K562 (cell line): ENCODE data around the gene CDK14. TPM values are rescaled to one million over a fixed set of nuclear protein-coding genes. Genes with fewer than 3 reads are reported as not detected.

Source experiments
- ATAC-seq: fragments of 200-7000 bp; cut with Tn5 transposase; 3 replicates; pipeline ENCODE4 v1.9.1; 2020; ENCODE audit warnings: moderate library complexity
- BruUV-seq: library from RNA; stranded (reverse); fragments of 400-500 nt; replicated peaks from 2 replicates; lab custom pipeline; 2021; lab: Mats Ljungman, UMichigan
- CTCF ChIA-PET: fragments of 300-600 bp; formaldehyde crosslinking; extraction: SDS; loops from one replicate; lab custom pipeline; 2021; ENCODE audit warnings: low intra/inter-chr PET ratio; lab: Yijun Ruan, JAX
- POLR2A ChIA-PET: fragments of 300-600, 350-650 bp; sonication (Branson Sonifier 250); formaldehyde crosslinking; extraction: SDS; loops from one replicate; lab custom pipeline; 2021; ENCODE audit warnings: antibody characterized with exemption, inconsistent platforms; lab: Yijun Ruan, JAX
- DNase-seq, 4 experiments: peaks; one replicate each; pipeline versions ENCODE4 v3.0.0 to v3.0.0-alpha.2; 2011 to 2018; ENCODE audit warnings: low spot score in 3 of 4, mixed read lengths in 3 of 4; ENCODE audit errors: extremely low read depth in 1 of 4
- FAIRE-seq: peaks from 2 replicates; lab custom pipeline; 2011; peaks lifted over from hg19 to GRCh38; lab: Jason Lieb, UNC
- H2AFZ ChIP-seq: 2 replicates; pipeline ENCODE4 v1.6.0; 2011; ENCODE audit warnings: low read depth, low read length, control low read depth, inconsistent platforms
- H3K27ac ChIP-seq: fragments of 200-600 bp; 3 replicates; pipeline ENCODE4 v1.8.0; 2011; ENCODE audit warnings: low read depth, mild to moderate bottlenecking, control low read depth, inconsistent platforms, low read length, moderate library complexity, mixed read lengths; ENCODE audit errors: extremely low read depth
- H3K27me3 ChIP-seq, 2 experiments: fragments of 300-600 bp in 1 of 2; 2 replicates in 1 of 2; 3 replicates in 1 of 2; pipeline versions ENCODE4 v1.6.0 to v1.8.0; 2011; ENCODE audit warnings: inconsistent platforms in 2 of 2, low read length in 2 of 2, mild to moderate bottlenecking in 1 of 2, mixed read lengths in 1 of 2, moderate library complexity in 1 of 2; ENCODE audit not compliant: control insufficient read depth in 2 of 2, insufficient read depth in 2 of 2
- H3K36me3 ChIP-seq: fragments of 300-600 bp; 3 replicates; pipeline ENCODE4 v1.8.0; 2011; ENCODE audit warnings: mild to moderate bottlenecking, low read length, inconsistent platforms; ENCODE audit not compliant: control insufficient read depth, insufficient read depth
- H3K4me1 ChIP-seq, 2 experiments: fragments of 200-600 bp in 1 of 2; replicated peaks in 1 of 2; 2 replicates in 1 of 2; 3 replicates in 1 of 2; pipeline versions ENCODE4 v1.5.1 to v1.8.0; 2011; ENCODE audit warnings: inconsistent platforms in 2 of 2, low read length in 2 of 2, mild to moderate bottlenecking in 1 of 2, mixed read lengths in 1 of 2, moderate library complexity in 1 of 2; ENCODE audit not compliant: control insufficient read depth in 2 of 2, insufficient read depth in 2 of 2
- H3K4me2 ChIP-seq: 2 replicates; pipeline ENCODE4 v1.6.1; 2011; ENCODE audit warnings: low read length, control low read depth, inconsistent platforms, mixed read lengths; ENCODE audit not compliant: insufficient read depth
- H3K4me3 ChIP-seq: fragments of 200-600 bp; sonication (generic), shearing (Covaris generic); 2 replicates; pipeline ENCODE4 v1.5.1; 2016; ENCODE audit warnings: control low read depth, inconsistent platforms
- H3K79me2 ChIP-seq: fragments of 200-600 bp; 3 replicates; pipeline ENCODE4 v1.8.0; 2011; ENCODE audit warnings: low read length, inconsistent platforms; ENCODE audit not compliant: control insufficient read depth, insufficient read depth
- H3K9ac ChIP-seq, 2 experiments: 2 replicates each; pipeline versions ENCODE4 v1.6.0 to v1.6.1; 2011; ENCODE audit warnings: low read depth in 2 of 2, low read length in 2 of 2, control low read depth in 1 of 2, inconsistent platforms in 1 of 2, mild to moderate bottlenecking in 1 of 2, mixed read lengths in 1 of 2; ENCODE audit not compliant: insufficient read depth in 1 of 2
- H3K9me1 ChIP-seq: one replicate; pipeline ENCODE4 v1.6.0; 2011; ENCODE audit warnings: inconsistent platforms, mild to moderate bottlenecking, low read length, moderate library complexity; ENCODE audit not compliant: control insufficient read depth, insufficient read depth
- H3K9me3 ChIP-seq: replicated peaks from 2 replicates; pipeline ENCODE4 v1.5.1; 2011; ENCODE audit warnings: low read depth, low read length, inconsistent platforms; ENCODE audit not compliant: control insufficient read depth, insufficient read depth
- H4K20me1 ChIP-seq: replicated peaks from 2 replicates; pipeline ENCODE4 v1.6.1; 2011; ENCODE audit warnings: low read length, inconsistent platforms, mixed read lengths; ENCODE audit not compliant: control insufficient read depth, insufficient read depth
- ARNT ChIP-seq, 2 experiments: fragments of 450-650 bp; IDR thresholded peaks; 2 replicates each; pipeline ENCODE4 v1.6.1; 2016; ENCODE audit warnings: mild to moderate bottlenecking in 1 of 2
- CBX8 ChIP-seq: fragments of 200-600 bp; sonication (generic); IDR thresholded peaks from 2 replicates; pipeline ENCODE4 v1.6.1; 2012; ENCODE audit warnings: borderline replicate concordance, mixed run types, low read depth, mild to moderate bottlenecking, moderate library complexity, mixed read lengths, low read length, control low read depth, inconsistent platforms; ENCODE audit not compliant: poor library complexity, severe bottlenecking; ENCODE audit errors: extremely low read depth
- ETV1 ChIP-seq: fragments of 450-650 bp; conservative IDR thresholded peaks from 2 replicates; pipeline ENCODE4 v1.6.1; 2016; ENCODE audit warnings: missing genetic modification characterization, control low read depth, low read depth, missing compliant biosample characterization
- ETV6 ChIP-seq, 3 experiments: fragments of 150-350 bp in 1 of 3; sonication (generic) in 1 of 3; formaldehyde crosslinking in 1 of 3; IDR thresholded peaks; 2 replicates each; pipeline versions ENCODE4 v1.6.1 to v1.8.0; 2014 to 2022; ENCODE audit warnings: borderline replicate concordance in 2 of 3, low read depth in 2 of 3, antibody characterized with exemption in 1 of 3, low read length in 1 of 3, mild to moderate bottlenecking in 1 of 3, missing genetic modification reagents in 1 of 3
- FOXP1 ChIP-seq: sonication (generic); formaldehyde crosslinking; IDR thresholded peaks from 2 replicates; pipeline ENCODE4 v1.8.0; 2022; ENCODE audit warnings: mild to moderate bottlenecking, missing genetic modification reagents
- HOXB6 ChIP-seq: fragments of 250-450 bp; sonication (Bioruptor Pico); IDR thresholded peaks from 2 replicates; pipeline ENCODE4 v1.5.1; 2022; ENCODE audit warnings: mild to moderate bottlenecking, borderline replicate concordance
- MCM7 ChIP-seq, 2 experiments: fragments of 450-650 bp; IDR thresholded peaks; 2 replicates each; pipeline ENCODE4 v1.6.1; 2016 to 2018
- SPI1 ChIP-seq: IDR thresholded peaks from 2 replicates; pipeline ENCODE4 v1.6.1; 2011; ENCODE audit warnings: low read depth, low read length, control low read depth, borderline replicate concordance
- U2AF2 ChIP-seq: fragments of 200-400 bp; formaldehyde crosslinking; optimal IDR thresholded peaks from 2 replicates; pipeline ENCODE3; 2017; ENCODE audit warnings: low read depth, mild to moderate bottlenecking, low read length
- ZNF133 ChIP-seq: fragments of 250-450 bp; sonication (Bioruptor Pico); IDR thresholded peaks from 2 replicates; pipeline ENCODE4 v1.4.0; 2020; ENCODE audit warnings: mild to moderate bottlenecking
- ZNF165 ChIP-seq: fragments of 250-450 bp; sonication (Bioruptor Pico); IDR thresholded peaks from 2 replicates; pipeline ENCODE4 v1.4.0; 2020; ENCODE audit warnings: borderline replicate concordance
- ZNF583 ChIP-seq: fragments of 250-450 bp; sonication (Bioruptor Pico); IDR thresholded peaks from 2 replicates; pipeline ENCODE4 v1.4.0; 2020
- ZSCAN32 ChIP-seq: fragments of 450-650 bp; formaldehyde crosslinking; IDR thresholded peaks from 2 replicates; pipeline ENCODE4 v1.4.0; 2020; ENCODE audit warnings: mild to moderate bottlenecking, moderate library complexity
- WGBS: fragments of 100-300 bp; shearing (Covaris generic); methylation state at CpG from one replicate; pipeline ENCODE4 v1.1.6; 2016; ENCODE audit warnings: low coverage, mixed read lengths; ENCODE audit not compliant: insufficient coverage; ENCODE audit errors: missing lambda C conversion rate; 5-methylcytosine and 5-hydroxymethylcytosine counted together
- in situ Hi-C: fragments of 300-500 bp; cut with MboI; formaldehyde crosslinking; loops from 4 replicates; pipeline ENCODE4 v1.15.0; 2018; ENCODE audit warnings: inconsistent platforms, mixed read lengths
- intact Hi-C: fragments of 100-400 bp; cut with micrococcal nuclease; formaldehyde crosslinking; loops from 2 replicates; pipeline ENCODE4 v1.14.2; 2022
- polyA plus RNA-seq, 8 experiments: library from polyadenylated mRNA; depleted of rRNA in 4 of 8; stranded (reverse) in 5 of 8; unstranded in 3 of 8; fragments of >200 nt; fragmentation: Nextera tagmentation in 2 of 8; fragmentation: Illumina TruSeq in 1 of 8; extraction: Ambion mirVana in 2 of 8; extraction: Trizol in 1 of 8; gene quantifications; 2 replicates each; pipeline versions ENCODE4 v1.2.1 to v1.2.3, GENCODE V29; 2011 to 2014; ENCODE audit warnings: inconsistent platforms in 1 of 8, missing spikeins in 1 of 8
- total RNA-seq, 7 experiments: library from RNA; depleted of rRNA in 6 of 7; stranded (reverse); fragments of >200 nt in 6 of 7; fragmentation: Illumina TruSeq in 2 of 7; extraction: Trizol in 2 of 7; gene quantifications; 2 replicates each; pipeline versions ENCODE4 v1.2.1 to v1.2.3, GENCODE V29; 2011 to 2021; ENCODE audit warnings: low replicate concordance in 1 of 7
- TF ChIP-seq, protein P1 (sequence below): fragments of 150-350 bp; conservative IDR thresholded peaks from 2 replicates; pipeline ENCODE4 v1.6.1; 2014; ENCODE audit warnings: low read length
- TF ChIP-seq, protein P2 (sequence below): fragments of 250-450 bp; sonication (Bioruptor Pico); IDR thresholded peaks from 2 replicates; pipeline ENCODE4 v1.4.0; 2020; ENCODE audit warnings: mild to moderate bottlenecking, moderate library complexity

Gene CDK14
- total and polyA plus RNA-seq, 9 of the 15 experiments (the other 6 are each of a cell fraction or from before 2014, with no cell fraction given), result 0.03 to 0.91 (median 0.16) TPM

DNA sequence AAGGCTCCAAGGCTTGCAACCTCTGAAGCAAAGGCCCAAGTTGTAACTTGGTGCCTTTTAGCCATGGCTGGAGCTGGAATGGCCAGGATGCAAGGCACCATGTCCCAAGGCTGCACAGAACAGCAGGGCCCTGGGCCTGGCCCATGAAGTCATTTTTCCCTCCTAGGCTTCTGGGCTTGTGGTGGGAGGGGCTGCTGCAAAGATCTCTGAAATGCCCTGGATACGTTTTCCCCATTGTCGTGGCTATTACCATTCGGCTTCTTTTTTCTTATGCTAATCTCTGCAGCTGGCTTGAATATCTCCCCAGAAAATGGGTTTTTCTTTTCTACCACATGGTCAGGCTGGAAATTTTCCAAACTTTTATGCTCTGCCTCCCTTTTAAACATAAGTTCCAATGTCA is 234.2 kb downstream of the CDK14 start (continued):
- TF ChIP-seq ARNT (IDR thresholded peaks at IDR 0.05) (no peak), FOXP1 (CRISPR knock-in tag) (no peak), ZNF583 (CRISPR knock-in tag) (no peak), MCM7 (IDR thresholded peaks at IDR 0.05) (no peak), SPI1 (no peak), HOXB6 (CRISPR knock-in tag) (no peak)
- TF ChIP-seq, protein P1, sequence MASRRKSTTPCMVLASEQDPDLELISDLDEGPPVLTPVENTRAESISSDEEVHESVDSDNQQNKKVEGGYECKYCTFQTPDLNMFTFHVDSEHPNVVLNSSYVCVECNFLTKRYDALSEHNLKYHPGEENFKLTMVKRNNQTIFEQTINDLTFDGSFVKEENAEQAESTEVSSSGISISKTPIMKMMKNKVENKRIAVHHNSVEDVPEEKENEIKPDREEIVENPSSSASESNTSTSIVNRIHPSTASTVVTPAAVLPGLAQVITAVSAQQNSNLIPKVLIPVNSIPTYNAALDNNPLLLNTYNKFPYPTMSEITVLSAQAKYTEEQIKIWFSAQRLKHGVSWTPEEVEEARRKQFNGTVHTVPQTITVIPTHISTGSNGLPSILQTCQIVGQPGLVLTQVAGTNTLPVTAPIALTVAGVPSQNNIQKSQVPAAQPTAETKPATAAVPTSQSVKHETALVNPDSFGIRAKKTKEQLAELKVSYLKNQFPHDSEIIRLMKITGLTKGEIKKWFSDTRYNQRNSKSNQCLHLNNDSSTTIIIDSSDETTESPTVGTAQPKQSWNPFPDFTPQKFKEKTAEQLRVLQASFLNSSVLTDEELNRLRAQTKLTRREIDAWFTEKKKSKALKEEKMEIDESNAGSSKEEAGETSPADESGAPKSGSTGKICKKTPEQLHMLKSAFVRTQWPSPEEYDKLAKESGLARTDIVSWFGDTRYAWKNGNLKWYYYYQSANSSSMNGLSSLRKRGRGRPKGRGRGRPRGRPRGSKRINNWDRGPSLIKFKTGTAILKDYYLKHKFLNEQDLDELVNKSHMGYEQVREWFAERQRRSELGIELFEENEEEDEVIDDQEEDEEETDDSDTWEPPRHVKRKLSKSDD, result no peak

DNA sequence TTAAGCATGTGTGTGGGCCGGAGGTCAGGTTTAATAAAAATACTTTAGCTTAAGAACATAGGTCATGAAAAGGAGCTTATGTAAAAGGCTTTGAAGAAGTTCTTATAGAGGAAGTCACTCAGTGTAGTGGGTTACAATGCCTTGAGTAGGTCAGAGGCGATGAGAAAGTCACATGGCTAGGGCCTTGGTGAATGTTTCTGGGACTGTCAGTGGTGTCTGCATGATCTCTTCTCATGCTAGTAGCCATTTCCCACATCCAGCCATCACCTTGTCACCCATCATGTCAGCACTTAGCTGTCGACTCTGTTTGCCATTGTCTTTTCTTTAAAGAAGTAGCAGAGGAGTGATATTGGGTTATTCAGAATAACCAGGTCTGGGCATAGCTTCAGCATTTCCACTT is 236.6 kb downstream of the CDK14 start:
- Histone ChIP-seq H3K79me2 (no peaks in the 10 kb centered on the region), H4K20me1 (no peaks in the 10 kb centered on the region), H3K4me1 (no peaks in the 10 kb centered on the region), H3K9me1 (no peaks in the 10 kb centered on the region), H3K4me3 (no peak overlapping the region), H3K36me3 (no peaks in the 10 kb centered on the region), H3K4me2 (no peak overlapping the region), H3K9me3 (no peaks in the 10 kb centered on the region; the same call in 1 of the 2 replicates), H3K27me3 (no peaks in the 10 kb centered on the region), H3K9ac (no peak overlapping the region), H2AFZ (no peak overlapping the region), H3K27ac (no peak overlapping the region)
- TF ChIP-seq ETV6 (IDR thresholded peaks at IDR 0.05; ENCODE audit: borderline replicate concordance in 1 of 2, low read depth in 2 of 2, low read length in 1 of 2) (no peak), ETV6 (CRISPR knock-in tag; IDR thresholded peaks at IDR 0.05; ENCODE audit: borderline replicate concordance) (no peak), ZNF165 (CRISPR knock-in tag) (no peak), ZSCAN32 (CRISPR knock-in tag) (no peak), ETV1 (tag) (no peak), ZNF133 (CRISPR knock-in tag) (no peak), U2AF2 (no peak), CBX8 (no peak)
- TF ChIP-seq, protein P2, sequence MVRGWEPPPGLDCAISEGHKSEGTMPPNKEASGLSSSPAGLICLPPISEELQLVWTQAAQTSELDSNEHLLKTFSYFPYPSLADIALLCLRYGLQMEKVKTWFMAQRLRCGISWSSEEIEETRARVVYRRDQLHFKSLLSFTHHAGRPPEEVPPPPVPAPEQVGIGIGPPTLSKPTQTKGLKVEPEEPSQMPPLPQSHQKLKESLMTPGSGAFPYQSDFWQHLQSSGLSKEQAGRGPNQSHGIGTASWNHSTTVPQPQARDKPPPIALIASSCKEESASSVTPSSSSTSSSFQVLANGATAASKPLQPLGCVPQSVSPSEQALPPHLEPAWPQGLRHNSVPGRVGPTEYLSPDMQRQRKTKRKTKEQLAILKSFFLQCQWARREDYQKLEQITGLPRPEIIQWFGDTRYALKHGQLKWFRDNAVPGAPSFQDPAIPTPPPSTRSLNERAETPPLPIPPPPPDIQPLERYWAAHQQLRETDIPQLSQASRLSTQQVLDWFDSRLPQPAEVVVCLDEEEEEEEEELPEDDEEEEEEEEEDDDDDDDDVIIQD (CRISPR knock-in tag), result no peak
- 0% methylated on average over 3 of the region's 3 CpGs for WGBS
- POLR2A ChIA-PET, result no interaction called here
- in situ Hi-C loops (no loop called here), intact Hi-C loops (no loop called here)
- FAIRE-seq (no peak), DNase-seq (no peak), ATAC-seq (no peak)
- no TSS peak for BruUV-seq
- CTCF ChIA-PET, result no interaction called here
